GM10266 (cell line): ENCODE measurements around the gene RAB12.

Source experiments
- DNase-seq: peaks from one replicate; pipeline ENCODE4 v3.0.0; 2012; ENCODE audit errors: extremely low spot score
- TF ChIP-seq, protein P1 (sequence below): IDR thresholded peaks from 2 replicates; pipeline ENCODE4 v1.5.1; 2012; ENCODE audit warnings: mild to moderate bottlenecking, low read depth; ENCODE audit not compliant: control insufficient read depth, insufficient read depth; ENCODE audit errors: missing control alignments

Gene RAB12

DNA sequence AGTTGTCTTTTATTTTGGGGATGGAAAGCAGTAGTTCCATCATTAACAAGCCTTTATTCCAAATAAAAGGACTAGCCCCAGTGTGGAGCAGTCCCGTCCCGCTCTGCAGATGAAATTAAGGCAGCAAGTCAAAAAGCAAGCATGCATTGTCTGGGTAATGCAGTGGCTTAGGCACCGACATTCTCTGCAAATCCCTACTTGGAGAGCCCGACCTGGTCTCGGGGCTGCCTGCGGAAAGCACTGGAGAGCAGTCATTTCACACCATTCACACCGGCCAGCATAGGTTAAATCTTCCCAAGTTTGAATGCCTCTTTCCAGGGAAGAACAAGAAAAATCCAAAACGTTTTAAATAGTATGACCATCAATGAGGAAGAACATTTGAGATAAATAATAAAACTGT, 24.4 kb upstream of the RAB12 start:
- TF ChIP-seq, protein P1, sequence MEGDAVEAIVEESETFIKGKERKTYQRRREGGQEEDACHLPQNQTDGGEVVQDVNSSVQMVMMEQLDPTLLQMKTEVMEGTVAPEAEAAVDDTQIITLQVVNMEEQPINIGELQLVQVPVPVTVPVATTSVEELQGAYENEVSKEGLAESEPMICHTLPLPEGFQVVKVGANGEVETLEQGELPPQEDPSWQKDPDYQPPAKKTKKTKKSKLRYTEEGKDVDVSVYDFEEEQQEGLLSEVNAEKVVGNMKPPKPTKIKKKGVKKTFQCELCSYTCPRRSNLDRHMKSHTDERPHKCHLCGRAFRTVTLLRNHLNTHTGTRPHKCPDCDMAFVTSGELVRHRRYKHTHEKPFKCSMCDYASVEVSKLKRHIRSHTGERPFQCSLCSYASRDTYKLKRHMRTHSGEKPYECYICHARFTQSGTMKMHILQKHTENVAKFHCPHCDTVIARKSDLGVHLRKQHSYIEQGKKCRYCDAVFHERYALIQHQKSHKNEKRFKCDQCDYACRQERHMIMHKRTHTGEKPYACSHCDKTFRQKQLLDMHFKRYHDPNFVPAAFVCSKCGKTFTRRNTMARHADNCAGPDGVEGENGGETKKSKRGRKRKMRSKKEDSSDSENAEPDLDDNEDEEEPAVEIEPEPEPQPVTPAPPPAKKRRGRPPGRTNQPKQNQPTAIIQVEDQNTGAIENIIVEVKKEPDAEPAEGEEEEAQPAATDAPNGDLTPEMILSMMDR: no peak
- no peak for DNase-seq

DNA sequence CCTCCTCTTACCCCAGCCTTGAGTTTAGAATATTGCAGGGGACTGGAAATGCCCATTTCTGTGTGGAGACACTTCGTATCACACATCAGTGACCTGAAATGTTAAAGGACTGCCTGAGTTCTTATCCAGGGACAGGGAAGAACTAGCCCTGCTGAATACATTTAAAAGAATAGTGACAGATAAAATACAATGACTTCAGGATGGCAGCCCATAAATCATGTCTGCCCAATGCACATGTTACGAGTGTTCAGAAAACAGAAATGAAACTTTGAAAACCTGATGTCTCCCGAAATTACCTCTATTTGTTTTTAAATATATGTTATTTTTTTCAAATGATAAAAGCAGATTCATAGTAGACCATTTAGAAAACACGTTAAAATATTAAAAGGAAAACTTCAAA, 22.3 kb upstream of the RAB12 start:
- no peak for DNase-seq
- TF ChIP-seq, protein P1: no peak

DNA sequence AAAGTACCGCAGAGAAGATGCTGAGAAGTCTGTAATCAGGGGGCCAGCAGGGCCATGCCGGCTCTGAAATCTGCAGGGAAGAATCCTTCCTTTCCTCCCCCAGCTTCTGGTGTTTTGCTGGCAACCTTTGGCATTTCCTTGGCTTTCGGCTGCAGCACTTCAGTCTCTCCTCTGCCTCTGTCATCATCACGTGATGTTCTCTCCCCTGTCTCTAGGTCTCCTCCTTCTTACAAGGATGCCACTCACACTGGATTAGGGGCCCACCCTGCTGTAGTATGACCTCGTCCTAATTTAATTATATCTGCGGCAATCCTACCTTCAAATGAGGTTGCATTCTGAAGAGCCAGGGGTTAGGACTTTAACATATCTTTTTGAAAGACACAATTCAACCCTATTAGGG, 13.8 kb upstream of the RAB12 start:
- TF ChIP-seq, protein P1: no peak
- DNase-seq: no peak

DNA sequence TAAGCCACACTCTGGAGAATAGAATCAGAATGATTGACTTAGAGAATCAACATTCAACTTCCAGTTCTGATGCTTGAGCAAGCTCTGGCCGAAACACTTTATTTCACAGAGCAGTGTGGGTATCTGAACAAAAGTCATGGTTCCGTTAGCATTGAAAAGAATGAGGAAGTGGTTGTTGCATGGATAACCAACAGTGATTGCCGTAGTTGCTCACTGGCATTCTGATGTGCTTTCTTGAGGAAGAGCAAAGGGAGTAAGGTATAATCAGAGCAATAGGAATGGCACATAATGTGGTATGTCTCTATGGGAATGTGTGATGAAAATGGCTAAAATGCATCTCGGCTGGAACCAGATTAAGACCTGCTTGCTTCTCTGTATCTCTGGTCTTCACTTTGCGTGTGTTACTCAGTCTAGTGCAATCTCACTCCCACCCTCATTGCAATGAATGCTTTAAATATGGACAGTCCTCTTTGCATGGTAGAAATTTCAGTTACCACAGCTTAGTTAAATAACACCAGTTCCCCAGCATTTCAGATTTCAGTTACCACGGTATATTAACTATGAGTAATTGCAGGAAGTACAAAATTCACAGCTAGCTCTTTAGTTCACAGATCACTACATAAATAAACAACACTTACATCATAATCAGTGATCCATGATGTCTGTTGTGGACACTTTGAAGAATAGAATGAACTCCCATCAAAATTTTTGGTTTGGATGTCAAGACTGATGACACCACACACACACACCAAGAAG, 7.8 kb upstream of the RAB12 start:
- no peak for DNase-seq
- TF ChIP-seq, protein P1: no peak

DNA sequence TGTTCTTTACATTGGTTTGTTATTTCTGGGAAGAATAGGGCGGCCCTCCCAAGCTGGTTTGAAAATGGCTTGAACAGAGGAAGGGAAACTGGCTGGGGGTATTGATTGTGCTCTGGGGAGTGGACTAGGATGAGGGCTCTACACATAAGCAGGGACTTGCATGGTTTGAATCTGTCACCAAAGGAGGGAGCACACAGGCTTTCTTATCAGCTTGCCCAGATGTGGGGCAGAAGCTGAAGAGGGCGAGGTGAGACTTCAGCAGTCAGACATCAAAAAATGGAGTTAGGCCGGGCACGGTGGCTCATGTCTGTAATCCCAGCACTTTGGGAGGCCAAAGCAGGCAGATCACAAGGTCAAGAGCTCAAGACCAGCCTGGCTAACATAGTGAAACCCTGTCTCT, 7.2 kb upstream of the RAB12 start:
- TF ChIP-seq, protein P1: no peak
- no peak for DNase-seq

DNA sequence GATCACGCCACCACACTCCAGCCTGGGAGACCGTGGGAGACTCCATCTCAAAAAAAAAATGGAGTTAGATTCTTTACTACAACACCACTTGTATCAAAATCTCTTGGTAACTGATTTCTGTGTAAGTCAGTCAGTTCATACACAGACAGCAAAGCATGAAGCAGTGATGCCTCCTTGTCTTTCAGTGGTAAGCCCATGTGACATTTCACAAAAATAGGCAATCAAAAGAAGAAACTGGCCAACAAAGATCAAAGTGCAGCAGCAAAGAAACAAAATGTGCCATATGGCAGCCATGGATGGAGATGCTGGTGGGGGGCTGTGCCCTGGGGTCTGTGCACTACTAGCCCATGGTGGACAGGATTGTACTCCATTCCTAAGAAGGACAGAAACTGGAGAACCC, 6.7 kb upstream of the RAB12 start:
- no peak for DNase-seq
- TF ChIP-seq, protein P1: no peak

DNA sequence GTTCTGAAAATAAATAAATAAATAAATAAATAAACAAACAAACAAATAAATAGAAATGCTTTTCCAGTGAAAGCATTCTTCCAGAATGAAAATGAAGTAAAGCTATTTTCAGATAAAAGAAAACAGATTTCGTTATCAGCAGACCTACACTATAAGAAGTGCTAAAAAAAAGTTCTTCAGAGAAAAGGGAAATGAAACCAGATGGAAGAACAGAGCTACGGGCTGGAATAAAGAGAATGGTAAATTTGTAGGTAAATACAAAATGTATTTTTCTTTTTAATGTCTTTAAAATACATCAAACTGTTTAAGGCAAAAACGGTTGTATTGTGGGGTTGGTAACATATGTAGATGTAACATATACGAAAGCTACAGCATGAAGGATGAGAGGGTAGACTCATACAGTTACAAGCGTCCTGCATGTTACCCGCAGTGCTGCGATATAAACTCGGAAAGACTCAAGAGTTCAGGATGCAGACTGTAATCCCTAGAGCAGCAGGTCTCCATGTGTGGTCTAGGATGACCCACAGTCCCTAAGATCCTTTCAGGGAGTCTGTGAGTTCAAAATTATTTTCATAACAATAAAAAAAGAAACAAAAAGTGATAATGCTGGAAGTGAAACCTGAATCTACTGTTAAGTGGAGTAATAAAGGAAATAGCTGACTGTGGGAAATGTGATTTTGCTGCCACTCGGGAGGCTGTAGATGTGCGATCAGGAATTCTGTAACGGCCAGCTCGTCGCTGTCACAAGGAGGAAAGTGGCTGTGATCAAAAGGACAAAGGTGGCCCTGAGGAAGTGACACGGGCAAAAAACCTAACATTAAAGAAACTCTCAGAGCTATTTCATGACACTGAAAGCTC, 5.3 kb upstream of the RAB12 start:
- TF ChIP-seq, protein P1: no peak
- DNase-seq: no peak
